Ovary (tissue), 3 donors: Measurements from ENCODE around the gene FARS2.

ENCODE experiments used
- CTCF ChIP-seq, 3 donors: fragments of 450-650 bp in 2 of 3; fragments of 200-600 bp in 1 of 3; IDR thresholded peaks; one replicate each; pipeline versions ENCODE4 v1.5.1 to v1.8.0; 2016 to 2022; ENCODE audit warnings: antibody characterized with exemption in 3 of 3, mild to moderate bottlenecking in 1 of 3
- POLR2A ChIP-seq: fragments of 450-650 bp; IDR thresholded peaks from one replicate; pipeline ENCODE4 v1.6.1; 2017; ENCODE audit warnings: antibody characterized with exemption, mild to moderate bottlenecking, moderate library complexity
- donor health status: DM: no; HTN: no; CAD: no.

GRCh38 chr6:5412663-5413062, 151.3 kb downstream of the FARS2 start:
- TF ChIP-seq CTCF (IDR thresholded peaks at IDR 0.05) = no peak
- no peak for TF ChIP-seq POLR2A
